T-helper 2 cell (primary cell): ENCODE measurements around the gene B3GALT6.

Experiments
- DNase-seq, 5 experiments: peaks; one replicate each; pipeline versions ENCODE4 v3.0.0 to v3.0.0-alpha.2; 2012 to 2022

B3GALT6 gene

GRCh38 chr1:1216770-1217620, 15.0 kb upstream of the B3GALT6 start:
- peak in 4 of 5 experiments; percentile 37 to 90 (median 59) for DNase-seq

- DNase-seq: peak in 2 of 5 experiments; percentile 48 to 52
These were observed 14.2 kb upstream of the B3GALT6 start for GRCh38 chr1:1217621-1218523.

- DNase-seq: no peak
These were observed 13.4 kb upstream of the B3GALT6 start for GRCh38 chr1:1218524-1219200.

- DNase-seq: peak in 3 of 5 experiments; percentile 54 to 92 (median 59)
These were observed 12.7 kb upstream of the B3GALT6 start for GRCh38 chr1:1219341-1219740.

GRCh38 chr1:1220197-1220596, 11.8 kb upstream of the B3GALT6 start:
- no peak for DNase-seq

GRCh38 chr1:1221887-1222574, 10.0 kb upstream of the B3GALT6 start:
- no peak for DNase-seq

- DNase-seq: no peak
These were observed 9.3 kb upstream of the B3GALT6 start for GRCh38 chr1:1222575-1223225.

- DNase-seq: no peak
These were observed 8.7 kb upstream of the B3GALT6 start for GRCh38 chr1:1223321-1223720.

GRCh38 chr1:1223891-1224290, 8.1 kb upstream of the B3GALT6 start:
- no peak for DNase-seq

GRCh38 chr1:1225238-1225845, 6.7 kb upstream of the B3GALT6 start:
- DNase-seq: no peak

- no peak for DNase-seq
These were observed 6.1 kb upstream of the B3GALT6 start for GRCh38 chr1:1225913-1226312.

- DNase-seq: no peak
These were observed 5.3 kb upstream of the B3GALT6 start for GRCh38 chr1:1226566-1227362.

- DNase-seq: no peak
These were observed 4.7 kb upstream of the B3GALT6 start for GRCh38 chr1:1227386-1227785.

GRCh38 chr1:1228187-1228586, 3.9 kb upstream of the B3GALT6 start:
- DNase-seq: no peak

GRCh38 chr1:1228596-1229321, 3.3 kb upstream of the B3GALT6 start:
- no peak for DNase-seq

GRCh38 chr1:1229770-1230169, 2.3 kb upstream of the B3GALT6 start:
- DNase-seq: no peak

- no peak for DNase-seq
These were observed 1.2 kb upstream of the B3GALT6 start for GRCh38 chr1:1230656-1231399.

- DNase-seq: peak; percentile 94 to 99 (median 95)
These were observed 433 bp upstream of the B3GALT6 start, which contains the start of gene SDF4 for GRCh38 chr1:1231400-1232207. Gene SDF4, minus strand, starts transcription at chr1:1232001. Its CDS starts 3,229 bp downstream, at chr1:1228772.
